K562 (cell line): ENCODE measurements around the gene MARK3. TPM values are rescaled to one million over a fixed set of nuclear protein-coding genes. Genes with fewer than 3 reads are reported as not detected.

Experiments used
- CTBP1 ChIP-seq: fragments of 450-650 bp; IDR thresholded peaks from 2 replicates; pipeline ENCODE4 v1.6.1; 2016; ENCODE audit warnings: borderline replicate concordance
- ERF ChIP-seq: fragments of 450-650 bp; formaldehyde crosslinking; IDR thresholded peaks from 2 replicates; pipeline ENCODE4 v1.4.0; 2020; ENCODE audit warnings: mild to moderate bottlenecking, mixed read lengths
- FOXJ2 ChIP-seq: fragments of 200-800 bp; sonication (Bioruptor generic); IDR thresholded peaks from 2 replicates; pipeline ENCODE4 v1.6.1; 2016; ENCODE audit warnings: missing genetic modification characterization, missing compliant biosample characterization
- HNRNPK ChIP-seq: fragments of 200-400 bp; formaldehyde crosslinking; IDR thresholded peaks from one replicate; pipeline ENCODE4 v1.6.1; 2018; ENCODE audit warnings: mild to moderate bottlenecking, low read depth, low read length; ENCODE audit not compliant: poor library complexity, severe bottlenecking
- KLF10 ChIP-seq: fragments of 250-450 bp; sonication (Bioruptor Pico); IDR thresholded peaks from 2 replicates; pipeline ENCODE4 v1.6.1; 2021; ENCODE audit warnings: matching md5 sums
- PKNOX1 ChIP-seq: fragments of 450-650 bp; IDR thresholded peaks from 2 replicates; pipeline ENCODE4 v1.6.1; 2016
- SRSF7 ChIP-seq: fragments of 200-400 bp; formaldehyde crosslinking; optimal IDR thresholded peaks from 2 replicates; pipeline ENCODE3; 2017; ENCODE audit warnings: mild to moderate bottlenecking, low read depth, low read length
- TSC22D4 ChIP-seq: fragments of 450-650 bp; IDR thresholded peaks from 2 replicates; pipeline ENCODE4 v1.6.1; 2016; ENCODE audit warnings: missing genetic modification characterization, missing biosample characterization, control low read depth
- ZNF280B ChIP-seq: fragments of 250-450 bp; sonication (Bioruptor Pico); IDR thresholded peaks from 2 replicates; pipeline ENCODE4 v1.5.1; 2021; ENCODE audit warnings: mild to moderate bottlenecking
- ZNF764 ChIP-seq: fragments of 250-450 bp; sonication (Bioruptor Pico); IDR thresholded peaks from 2 replicates; pipeline ENCODE4 v1.4.0; 2020; ENCODE audit warnings: low read depth, mild to moderate bottlenecking, moderate library complexity
- polyA plus RNA-seq, 8 experiments: library from polyadenylated mRNA; depleted of rRNA in 4 of 8; stranded (reverse) in 5 of 8; unstranded in 3 of 8; fragments of >200 nt; fragmentation: Nextera tagmentation in 2 of 8; fragmentation: Illumina TruSeq in 1 of 8; extraction: Ambion mirVana in 2 of 8; extraction: Trizol in 1 of 8; gene quantifications; 2 replicates each; pipeline versions ENCODE4 v1.2.1 to v1.2.3, GENCODE V29; 2011 to 2014; ENCODE audit warnings: inconsistent platforms in 1 of 8, missing spikeins in 1 of 8
- total RNA-seq, 7 experiments: library from RNA; depleted of rRNA in 6 of 7; stranded (reverse); fragments of >200 nt in 6 of 7; fragmentation: Illumina TruSeq in 2 of 7; extraction: Trizol in 2 of 7; gene quantifications; 2 replicates each; pipeline versions ENCODE4 v1.2.1 to v1.2.3, GENCODE V29; 2011 to 2021; ENCODE audit warnings: low replicate concordance in 1 of 7
- TF ChIP-seq, protein P1 (sequence below), 2 experiments: fragments of 150-350 bp in 1 of 2; IDR thresholded peaks; 2 replicates each; pipeline ENCODE4 v1.6.1; 2012 to 2016; ENCODE audit warnings: low read depth in 2 of 2, low read length in 2 of 2, mild to moderate bottlenecking in 1 of 2, moderate library complexity in 1 of 2
- TF ChIP-seq, protein P2 (sequence below): fragments of 450-650 bp; formaldehyde crosslinking; IDR thresholded peaks from 2 replicates; pipeline ENCODE4 v1.4.0; 2020; ENCODE audit warnings: mild to moderate bottlenecking, mixed read lengths
- TF ChIP-seq, protein P3 (sequence below): fragments of 250-450 bp; sonication (Bioruptor Pico); IDR thresholded peaks from 2 replicates; pipeline ENCODE4 v1.8.0; 2021; ENCODE audit warnings: moderate library complexity, mild to moderate bottlenecking, inconsistent platforms
- TF ChIP-seq, protein P4 (sequence below): IDR thresholded peaks from 2 replicates; pipeline ENCODE4 v1.6.1; 2016; ENCODE audit warnings: missing genetic modification characterization, missing compliant biosample characterization

Gene MARK3
- total and polyA plus RNA-seq, 9 of the 15 experiments (the other 6 are each of a cell fraction or from before 2014, with no cell fraction given) = 10.1 to 68.7 (median 56.3) TPM

DNA sequence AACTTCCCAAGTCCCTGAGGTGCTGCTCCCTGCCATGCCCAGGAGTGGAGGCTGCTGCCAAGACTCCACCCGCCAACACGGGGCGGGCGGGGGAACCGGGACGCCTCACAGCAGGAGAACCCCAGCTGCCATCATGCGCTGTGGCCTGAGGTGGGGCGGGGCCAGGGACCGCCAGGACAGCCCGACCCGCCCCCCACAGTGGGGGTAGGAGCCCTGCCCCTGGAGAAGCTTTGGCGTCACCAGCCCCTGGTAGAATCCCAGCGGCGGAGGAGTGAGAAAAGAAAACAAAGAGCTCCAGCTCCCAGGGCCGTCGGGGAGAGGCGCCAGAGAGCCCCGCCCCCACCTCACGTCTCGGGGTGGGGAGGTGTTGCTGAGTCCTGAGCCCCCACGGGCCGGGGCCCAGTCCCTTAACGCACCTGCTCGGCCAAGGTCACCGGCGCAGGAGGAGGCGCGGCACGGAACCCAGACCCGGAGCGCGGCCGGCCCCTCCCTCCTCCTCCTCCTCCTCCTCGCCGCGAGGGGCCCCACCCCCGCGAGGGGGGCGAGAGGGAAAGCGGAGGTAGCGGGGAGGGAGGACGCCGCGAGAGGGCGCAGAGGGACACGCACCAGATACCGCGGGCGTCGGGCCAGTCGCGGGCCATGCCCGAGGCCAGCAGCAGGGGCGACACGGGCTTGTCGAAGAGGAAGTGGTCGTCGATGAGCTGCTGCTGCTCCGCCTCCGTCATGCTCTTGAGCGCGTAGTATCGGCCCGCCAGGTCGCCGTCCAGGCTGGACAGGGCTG lies 135.6 kb downstream of the MARK3 start (continued):
- TF ChIP-seq FOXJ2 (tag) = no peak
- no peak for TF ChIP-seq PKNOX1
- TF ChIP-seq CTBP1 = peak; percentile 91
- TF ChIP-seq, protein P1, sequence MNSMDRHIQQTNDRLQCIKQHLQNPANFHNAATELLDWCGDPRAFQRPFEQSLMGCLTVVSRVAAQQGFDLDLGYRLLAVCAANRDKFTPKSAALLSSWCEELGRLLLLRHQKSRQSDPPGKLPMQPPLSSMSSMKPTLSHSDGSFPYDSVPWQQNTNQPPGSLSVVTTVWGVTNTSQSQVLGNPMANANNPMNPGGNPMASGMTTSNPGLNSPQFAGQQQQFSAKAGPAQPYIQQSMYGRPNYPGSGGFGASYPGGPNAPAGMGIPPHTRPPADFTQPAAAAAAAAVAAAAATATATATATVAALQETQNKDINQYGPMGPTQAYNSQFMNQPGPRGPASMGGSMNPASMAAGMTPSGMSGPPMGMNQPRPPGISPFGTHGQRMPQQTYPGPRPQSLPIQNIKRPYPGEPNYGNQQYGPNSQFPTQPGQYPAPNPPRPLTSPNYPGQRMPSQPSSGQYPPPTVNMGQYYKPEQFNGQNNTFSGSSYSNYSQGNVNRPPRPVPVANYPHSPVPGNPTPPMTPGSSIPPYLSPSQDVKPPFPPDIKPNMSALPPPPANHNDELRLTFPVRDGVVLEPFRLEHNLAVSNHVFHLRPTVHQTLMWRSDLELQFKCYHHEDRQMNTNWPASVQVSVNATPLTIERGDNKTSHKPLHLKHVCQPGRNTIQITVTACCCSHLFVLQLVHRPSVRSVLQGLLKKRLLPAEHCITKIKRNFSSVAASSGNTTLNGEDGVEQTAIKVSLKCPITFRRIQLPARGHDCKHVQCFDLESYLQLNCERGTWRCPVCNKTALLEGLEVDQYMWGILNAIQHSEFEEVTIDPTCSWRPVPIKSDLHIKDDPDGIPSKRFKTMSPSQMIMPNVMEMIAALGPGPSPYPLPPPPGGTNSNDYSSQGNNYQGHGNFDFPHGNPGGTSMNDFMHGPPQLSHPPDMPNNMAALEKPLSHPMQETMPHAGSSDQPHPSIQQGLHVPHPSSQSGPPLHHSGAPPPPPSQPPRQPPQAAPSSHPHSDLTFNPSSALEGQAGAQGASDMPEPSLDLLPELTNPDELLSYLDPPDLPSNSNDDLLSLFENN (IDR thresholded peaks at IDR 0.05; ENCODE audit: low read depth in 2 of 2, low read length in 2 of 2) = no peak
- no peak for TF ChIP-seq KLF10 (CRISPR knock-in tag)
- 0 out of 2 replicates have a peak, but pooled peaks have one; percentile 18 for TF ChIP-seq ERF (CRISPR knock-in tag)
- TF ChIP-seq HNRNPK = no peak
- TF ChIP-seq, protein P2, sequence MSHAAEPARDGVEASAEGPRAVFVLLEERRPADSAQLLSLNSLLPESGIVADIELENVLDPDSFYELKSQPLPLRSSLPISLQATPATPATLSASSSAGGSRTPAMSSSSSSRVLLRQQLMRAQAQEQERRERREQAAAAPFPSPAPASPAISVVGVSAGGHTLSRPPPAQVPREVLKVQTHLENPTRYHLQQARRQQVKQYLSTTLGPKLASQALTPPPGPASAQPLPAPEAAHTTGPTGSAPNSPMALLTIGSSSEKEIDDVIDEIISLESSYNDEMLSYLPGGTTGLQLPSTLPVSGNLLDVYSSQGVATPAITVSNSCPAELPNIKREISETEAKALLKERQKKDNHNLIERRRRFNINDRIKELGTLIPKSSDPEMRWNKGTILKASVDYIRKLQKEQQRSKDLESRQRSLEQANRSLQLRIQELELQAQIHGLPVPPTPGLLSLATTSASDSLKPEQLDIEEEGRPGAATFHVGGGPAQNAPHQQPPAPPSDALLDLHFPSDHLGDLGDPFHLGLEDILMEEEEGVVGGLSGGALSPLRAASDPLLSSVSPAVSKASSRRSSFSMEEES (CRISPR knock-in tag) = no peak
- TF ChIP-seq SRSF7 = no peak
- no peak for TF ChIP-seq ZNF280B (CRISPR knock-in tag)
- TF ChIP-seq ZNF764 (CRISPR knock-in tag) = no peak
- TF ChIP-seq, protein P3, sequence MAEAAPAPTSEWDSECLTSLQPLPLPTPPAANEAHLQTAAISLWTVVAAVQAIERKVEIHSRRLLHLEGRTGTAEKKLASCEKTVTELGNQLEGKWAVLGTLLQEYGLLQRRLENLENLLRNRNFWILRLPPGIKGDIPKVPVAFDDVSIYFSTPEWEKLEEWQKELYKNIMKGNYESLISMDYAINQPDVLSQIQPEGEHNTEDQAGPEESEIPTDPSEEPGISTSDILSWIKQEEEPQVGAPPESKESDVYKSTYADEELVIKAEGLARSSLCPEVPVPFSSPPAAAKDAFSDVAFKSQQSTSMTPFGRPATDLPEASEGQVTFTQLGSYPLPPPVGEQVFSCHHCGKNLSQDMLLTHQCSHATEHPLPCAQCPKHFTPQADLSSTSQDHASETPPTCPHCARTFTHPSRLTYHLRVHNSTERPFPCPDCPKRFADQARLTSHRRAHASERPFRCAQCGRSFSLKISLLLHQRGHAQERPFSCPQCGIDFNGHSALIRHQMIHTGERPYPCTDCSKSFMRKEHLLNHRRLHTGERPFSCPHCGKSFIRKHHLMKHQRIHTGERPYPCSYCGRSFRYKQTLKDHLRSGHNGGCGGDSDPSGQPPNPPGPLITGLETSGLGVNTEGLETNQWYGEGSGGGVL (CRISPR knock-in tag) = no peak
- no peak for TF ChIP-seq TSC22D4 (tag)
- TF ChIP-seq, protein P4, sequence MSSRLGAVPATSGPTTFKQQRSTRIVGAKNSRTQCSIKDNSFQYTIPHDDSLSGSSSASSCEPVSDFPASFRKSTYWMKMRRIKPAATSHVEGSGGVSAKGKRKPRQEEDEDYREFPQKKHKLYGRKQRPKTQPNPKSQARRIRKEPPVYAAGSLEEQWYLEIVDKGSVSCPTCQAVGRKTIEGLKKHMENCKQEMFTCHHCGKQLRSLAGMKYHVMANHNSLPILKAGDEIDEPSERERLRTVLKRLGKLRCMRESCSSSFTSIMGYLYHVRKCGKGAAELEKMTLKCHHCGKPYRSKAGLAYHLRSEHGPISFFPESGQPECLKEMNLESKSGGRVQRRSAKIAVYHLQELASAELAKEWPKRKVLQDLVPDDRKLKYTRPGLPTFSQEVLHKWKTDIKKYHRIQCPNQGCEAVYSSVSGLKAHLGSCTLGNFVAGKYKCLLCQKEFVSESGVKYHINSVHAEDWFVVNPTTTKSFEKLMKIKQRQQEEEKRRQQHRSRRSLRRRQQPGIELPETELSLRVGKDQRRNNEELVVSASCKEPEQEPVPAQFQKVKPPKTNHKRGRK (tag) = no peak
